ENCODE measurements around the gene NDUFAB1. TPM values are rescaled to one million over a fixed set of nuclear protein-coding genes. Genes with fewer than 3 reads are reported as not detected.

The NDUFAB1 gene
- total RNA-seq, 4 donors from 2014 or later, result 47.8 to 77.8 (median 56.7) TPM

- no peak overlapping the region for H3K4me3 ChIP-seq (ENCODE audit: low read depth, poor library complexity, severe bottlenecking)
- intact Hi-C loops (cut with DNase I; ENCODE audit: low total_unique reads), result no loop called here
- no peak for DNase-seq (ENCODE audit: low spot score in 2 of 2)
- TF ChIP-seq CTCF (IDR thresholded peaks at IDR 0.05) (no peak), POLR2A (IDR thresholded peaks at IDR 0.05) (no peak)
- WGBS, 2 donors, result 95 to 98% methylated on average over 6 of the region's 6 CpGs
Observed at GRCh38 chr16:23563186-23563585, 32.9 kb downstream of the NDUFAB1 start.

GRCh38 chr16:23562505-23562904 is 33.6 kb downstream of the NDUFAB1 start:
- TF ChIP-seq CTCF (IDR thresholded peaks at IDR 0.05), result no peak
- no peak for TF ChIP-seq POLR2A (IDR thresholded peaks at IDR 0.05)
- intact Hi-C loops (cut with DNase I; ENCODE audit: low total_unique reads), result no loop called here
- no peak overlapping the region for H3K4me3 ChIP-seq (ENCODE audit: low read depth, poor library complexity, severe bottlenecking)
- DNase-seq (ENCODE audit: low spot score in 2 of 2), result no peak
- WGBS, 2 donors, result 90 to 92% methylated on average over 13 of the region's 13 CpGs

- WGBS, 2 donors, result 78 to 82% methylated on average over 5 of the region's 5 CpGs
- intact Hi-C loops (cut with DNase I; ENCODE audit: low total_unique reads), result no loop called here
- TF ChIP-seq POLR2A (IDR thresholded peaks at IDR 0.05) (no peak), CTCF (IDR thresholded peaks at IDR 0.05) (no peak)
Observed at GRCh38 chr16:23561586-23561985, 34.5 kb downstream of the NDUFAB1 start.

GRCh38 chr16:23557779-23558702 is 38.1 kb downstream of the NDUFAB1 start:
- intact Hi-C loops (cut with DNase I; ENCODE audit: low total_unique reads), result loop anchor here (5.0 kb wide), 1 partner anchor 479 kb away; no protein-coding TSS in a partner anchor
- H3K4me3 ChIP-seq (ENCODE audit: low read depth, poor library complexity, severe bottlenecking), result peak overlapping the region; percentile 89
- no peak for TF ChIP-seq CTCF (IDR thresholded peaks at IDR 0.05)
- TF ChIP-seq POLR2A (IDR thresholded peaks at IDR 0.05), result no peak
- WGBS, 2 donors, result 2% methylated on average over 27 to 45 of the region's 60 CpGs
- peak in 1 of 2 donors; percentile 21 for DNase-seq (ENCODE audit: low spot score in 2 of 2)

More at GRCh38 chr16:23561586-23561985, 34.5 kb downstream of the NDUFAB1 start:
- H3K4me3 ChIP-seq (ENCODE audit: low read depth, poor library complexity, severe bottlenecking), result no peak overlapping the region
- no peak for DNase-seq (ENCODE audit: low spot score in 2 of 2)

GRCh38 chr16:23556881-23557778 is 39.0 kb downstream of the NDUFAB1 start, which contains the start of the genes EARS2 and UBFD1:
EARS2 (minus strand) TSS chr16:23557350; CDS start chr16:23557343, 7 bp downstream.
UBFD1 (plus strand) TSS chr16:23557727; CDS start chr16:23557743, 16 bp downstream.
- peak in 1 of 3 donors; percentile 94 for TF ChIP-seq CTCF (IDR thresholded peaks at IDR 0.05)
- no peak for TF ChIP-seq POLR2A (IDR thresholded peaks at IDR 0.05)
- WGBS, 2 donors, result 2% methylated on average over 33 to 59 of the region's 65 CpGs
- DNase-seq (ENCODE audit: low spot score in 2 of 2), result peak; percentile 96 to 100
- intact Hi-C loops (cut with DNase I; ENCODE audit: low total_unique reads), result loop anchor here (5.0 kb wide), 1 partner anchor 480 kb away; no protein-coding TSS in a partner anchor
- H3K4me3 ChIP-seq (ENCODE audit: low read depth, poor library complexity, severe bottlenecking), result peak within 1 kb of the TSS; percentile 89
